CD4-positive, alpha-beta T cell treated with Interferon gamma for 1 hour (primary cell): ENCODE measurements around the gene NRXN3.

Experiments used
- DNase-seq: peaks from one replicate; pipeline ENCODE4 v3.0.0-alpha.2; 2020

NRXN3 gene

GRCh38 chr14:78598046-78598920 is 428.1 kb downstream of the NRXN3 start:
- DNase-seq: peak; percentile 1

DNA sequence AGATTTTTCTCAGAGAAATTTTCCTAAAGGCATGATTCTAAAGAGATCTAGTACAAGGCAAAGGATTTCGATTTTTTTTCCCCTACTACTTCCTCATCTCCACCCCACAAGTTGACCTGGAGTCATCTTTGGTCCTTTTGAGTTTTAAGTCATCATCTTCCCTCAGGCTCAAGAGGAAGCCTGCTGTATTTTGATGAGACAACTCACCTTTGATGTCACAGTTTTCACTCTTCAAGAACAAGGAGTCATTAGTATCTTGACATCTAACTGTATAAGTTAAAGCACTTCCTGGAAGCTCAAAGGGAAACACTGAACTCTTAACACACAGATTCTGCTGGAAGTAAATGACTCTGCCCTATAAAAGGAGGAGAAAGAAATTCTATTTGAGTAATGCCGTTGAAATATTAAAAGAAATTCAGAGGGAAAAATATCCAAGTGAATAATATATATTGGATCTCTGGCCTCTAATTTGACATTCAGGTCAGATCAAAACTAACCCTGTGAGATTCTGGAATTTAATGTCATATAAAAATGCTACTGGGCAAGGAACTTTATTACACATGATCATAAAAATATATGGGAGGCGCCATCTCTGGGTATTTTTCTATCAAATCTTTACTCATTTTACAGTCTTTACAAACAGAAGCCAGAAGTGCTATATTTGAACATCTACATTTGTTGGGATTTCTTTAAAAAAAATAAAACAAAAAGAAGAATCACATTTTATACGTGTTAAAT is 435.0 kb downstream of the NRXN3 start:
- DNase-seq: no peak

- no peak for DNase-seq
These were observed 435.8 kb downstream of the NRXN3 start for GRCh38 chr14:78605897-78606500.

DNA sequence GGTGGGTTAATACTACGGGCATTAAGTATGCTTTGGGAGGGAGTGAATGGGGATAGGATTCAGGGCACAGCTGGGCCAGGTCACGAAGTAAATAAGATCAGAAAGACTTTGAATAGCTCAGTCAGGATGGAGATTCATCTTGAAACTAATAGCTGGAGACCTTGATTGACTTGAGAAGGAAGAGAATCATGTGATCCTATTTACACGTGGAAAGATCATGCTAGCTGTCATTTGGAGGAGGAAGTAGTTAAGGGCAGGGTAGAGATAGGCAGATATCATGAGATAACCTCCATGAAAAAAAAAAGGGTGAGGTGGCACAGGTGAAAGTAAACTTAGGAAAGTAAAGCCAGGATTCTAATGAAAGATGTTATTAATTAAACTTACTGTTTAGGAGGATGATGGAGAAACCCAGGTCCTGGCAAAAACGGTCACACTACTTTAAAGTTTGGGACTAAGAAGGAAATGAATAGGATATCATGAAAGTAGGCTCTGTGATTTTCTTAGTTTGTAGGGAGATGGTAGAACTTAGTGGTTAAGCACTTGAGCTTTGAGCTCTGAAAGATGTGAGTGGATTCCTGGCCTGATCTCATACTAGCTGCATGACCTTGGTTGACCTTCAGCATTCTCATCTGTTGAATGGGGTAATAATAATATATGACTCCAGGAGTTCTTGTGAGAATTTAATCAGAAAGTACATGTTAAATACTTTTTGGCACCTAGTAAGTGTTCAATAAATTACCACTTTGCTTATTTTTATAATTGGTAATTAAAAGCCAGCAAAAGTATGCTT is 439.0 kb downstream of the NRXN3 start:
- DNase-seq: no peak

DNA sequence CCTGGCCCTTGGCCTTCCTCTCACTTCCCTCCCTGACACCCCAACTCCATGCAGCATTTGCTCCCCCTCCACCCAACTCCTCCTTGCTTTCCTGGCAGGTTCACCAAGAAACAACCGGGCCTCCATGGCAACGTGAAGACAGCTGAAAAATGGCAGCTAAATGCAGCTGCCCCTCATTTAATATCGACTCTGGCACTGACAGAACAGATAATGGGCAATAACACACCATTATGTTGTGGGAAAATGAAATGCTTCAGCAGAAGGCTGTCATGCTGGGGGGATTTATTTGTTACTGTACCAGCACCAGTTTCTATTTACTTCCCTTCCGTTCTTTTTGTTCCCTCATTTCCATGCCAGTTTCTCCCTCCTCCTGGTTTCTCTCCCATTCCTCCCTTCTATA is 440.8 kb downstream of the NRXN3 start:
- DNase-seq: no peak

- DNase-seq: no peak
These were observed 441.8 kb downstream of the NRXN3 start for GRCh38 chr14:78611796-78612571.

- no peak for DNase-seq
These were observed 442.5 kb downstream of the NRXN3 start for GRCh38 chr14:78612666-78613065.

DNA sequence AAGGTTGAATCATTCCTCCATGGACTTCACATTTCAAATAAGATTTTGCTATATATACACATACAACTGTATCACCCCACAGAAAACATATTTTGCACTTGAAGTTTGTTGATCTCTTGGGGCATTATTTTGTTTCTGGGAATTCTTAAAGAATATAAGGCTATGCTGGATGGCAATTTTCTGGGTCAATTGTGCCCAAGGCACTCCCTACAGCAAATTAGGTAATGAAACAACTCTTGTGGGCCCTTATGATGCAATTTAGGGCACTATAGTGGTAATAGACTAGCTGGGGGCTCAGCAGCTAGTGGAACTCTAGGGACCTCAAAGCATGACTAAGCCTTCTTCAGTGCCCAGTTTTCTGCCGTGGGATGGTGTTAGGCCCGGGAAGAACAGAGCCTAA is 444.4 kb downstream of the NRXN3 start:
- DNase-seq: no peak

- no peak for DNase-seq
These were observed 447.6 kb downstream of the NRXN3 start for GRCh38 chr14:78617735-78618134.

DNA sequence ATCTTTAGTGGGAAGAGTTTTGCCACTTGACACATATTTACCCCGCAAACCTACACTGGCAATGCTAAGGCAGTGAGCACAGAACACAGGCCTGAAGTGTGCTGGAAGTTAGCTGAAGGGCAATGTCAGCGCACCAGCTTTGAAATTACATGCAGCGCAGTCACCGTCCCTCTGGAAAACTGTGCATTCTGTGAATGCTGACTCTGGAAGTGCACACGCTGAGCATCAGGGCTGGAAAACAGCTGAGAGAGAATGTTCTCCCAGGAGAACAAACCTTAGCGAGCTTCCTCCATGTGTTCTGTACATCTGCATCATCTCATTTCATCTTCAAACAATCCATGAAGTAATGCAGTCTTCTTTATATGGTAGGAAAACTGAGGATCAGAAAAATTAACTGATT is 448.2 kb downstream of the NRXN3 start:
- DNase-seq: no peak

- DNase-seq: no peak
These were observed 456.9 kb downstream of the NRXN3 start for GRCh38 chr14:78627114-78627513.

DNA sequence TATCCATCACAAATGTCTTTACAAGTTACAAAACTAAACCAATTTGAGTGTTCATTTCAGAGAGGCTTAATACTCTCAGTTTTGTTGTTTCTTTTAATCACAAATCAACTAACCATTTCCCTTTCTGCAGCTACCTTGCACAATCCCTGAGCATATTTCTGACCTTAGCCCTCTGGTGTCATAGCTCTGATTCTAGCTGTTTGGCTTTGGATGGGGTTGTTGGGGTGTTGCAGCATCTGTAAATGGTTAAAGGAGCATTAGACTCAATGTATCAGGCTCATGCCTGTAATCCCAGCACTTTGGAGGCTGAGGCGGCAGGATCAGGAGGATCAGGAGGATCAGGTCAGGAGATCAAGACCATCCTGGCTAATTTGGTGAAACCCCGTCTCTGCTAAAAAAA is 461.4 kb downstream of the NRXN3 start:
- no peak for DNase-seq

GRCh38 chr14:78633752-78634151 is 463.6 kb downstream of the NRXN3 start:
- no peak for DNase-seq

DNA sequence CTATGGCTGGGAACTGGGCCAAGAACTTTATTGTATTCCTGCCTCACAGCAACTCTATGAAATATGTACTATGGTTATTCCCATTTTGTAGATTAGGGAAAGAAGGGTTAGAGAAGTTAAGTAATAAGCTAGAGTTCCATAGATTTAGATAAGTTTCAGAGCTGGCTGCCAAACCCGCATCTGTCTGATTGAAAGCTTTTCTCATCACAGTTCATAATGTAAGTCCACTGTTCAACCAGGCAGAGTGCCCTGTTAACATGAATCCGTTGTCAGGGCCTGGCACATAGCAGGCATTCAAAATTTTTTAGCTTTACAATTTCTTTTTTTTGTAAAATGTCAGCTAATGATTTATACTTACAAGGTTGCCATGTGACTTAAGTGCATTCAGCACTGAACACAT is 467.3 kb downstream of the NRXN3 start:
- no peak for DNase-seq

DNA sequence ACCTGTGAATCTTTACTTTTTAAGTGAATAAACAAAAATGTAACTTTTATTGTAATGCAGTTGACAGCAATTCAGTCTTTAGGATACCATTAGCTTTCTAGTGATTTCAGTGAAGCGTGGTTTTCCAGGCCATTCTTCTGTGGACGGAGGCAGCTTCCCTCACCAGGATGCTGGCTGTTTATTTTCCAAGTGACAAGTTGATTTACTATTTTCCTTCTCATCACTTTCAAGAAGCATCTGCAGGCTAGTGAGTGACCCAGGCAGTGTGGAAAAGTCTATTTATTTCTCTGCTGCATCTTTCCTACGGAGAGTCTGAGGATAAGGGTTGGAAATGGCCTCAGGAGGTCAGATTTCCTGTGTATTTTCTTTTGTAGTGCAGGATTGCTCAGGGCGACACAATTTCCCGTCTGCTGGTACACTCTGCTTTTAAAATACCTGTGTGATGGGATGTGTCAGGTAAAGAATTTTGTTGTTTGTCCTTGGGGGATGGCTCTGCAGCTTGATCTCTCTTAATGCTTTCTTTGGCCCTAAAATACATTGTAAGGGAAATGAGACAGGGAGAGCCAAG is 467.8 kb downstream of the NRXN3 start:
- no peak for DNase-seq

GRCh38 chr14:78638926-78639325 is 468.8 kb downstream of the NRXN3 start:
- no peak for DNase-seq

- no peak for DNase-seq
These were observed 474.8 kb downstream of the NRXN3 start for GRCh38 chr14:78644824-78645559.

- DNase-seq: no peak
These were observed 482.6 kb downstream of the NRXN3 start for GRCh38 chr14:78652727-78653126.

GRCh38 chr14:78653173-78653572 is 483.0 kb downstream of the NRXN3 start:
- no peak for DNase-seq

- DNase-seq: no peak
These were observed 487.3 kb downstream of the NRXN3 start for GRCh38 chr14:78657451-78657850.

- no peak for DNase-seq
These were observed 494.7 kb downstream of the NRXN3 start for GRCh38 chr14:78664841-78665240.
